Measurements from ENCODE around the gene IZUMO4. TPM values are rescaled to one million over a fixed set of nuclear protein-coding genes. Genes with fewer than 3 reads are reported as not detected.
A peak's percentile ranks its signal among the peaks of the same experiment; 100 is the strongest.

The IZUMO4 gene
- 1 to 10 TPM in 3 of 4 donors, under 1 TPM in 1; 0.25 to 8.8 (median 4.3) TPM for total RNA-seq

- TF ChIP-seq POLR2A (IDR thresholded peaks at IDR 0.05) (no peak), CTCF (IDR thresholded peaks at IDR 0.05) (no peak)
- intact Hi-C loops (cut with DNase I; ENCODE audit: low total_unique reads) = no loop called here
- WGBS, 2 donors = 0% methylated on average over 24 to 59 of the region's 70 CpGs
- H3K4me3 ChIP-seq (ENCODE audit: low read depth, poor library complexity, severe bottlenecking) = peak within 1 kb of the TSS; percentile 59
- peak; percentile 98 to 100 for DNase-seq (ENCODE audit: low spot score in 2 of 2)
Observed at GRCh38 chr19:2096480-2097202, at the start of gene IZUMO4. TSS of gene IZUMO4 (plus strand) at chr19:2096915. CDS start at chr19:2096946, 31 bp downstream.

GRCh38 chr19:2047076-2047448, 49.7 kb upstream of the IZUMO4 start:
- H3K4me3 ChIP-seq (ENCODE audit: low read depth, poor library complexity, severe bottlenecking) = no peak overlapping the region
- TF ChIP-seq CTCF (IDR thresholded peaks at IDR 0.05) (no peak), POLR2A (IDR thresholded peaks at IDR 0.05) (no peak)
- no peak for DNase-seq (ENCODE audit: low spot score in 2 of 2)
- 49 to 52% methylated on average over 4 to 5 of the region's 6 CpGs for whole genome bisulfite sequencing, 2 donors
- intact Hi-C loops (cut with DNase I; ENCODE audit: low total_unique reads) = no loop called here

GRCh38 chr19:2047449-2048103, 49.1 kb upstream of the IZUMO4 start:
- intact Hi-C loops (cut with DNase I; ENCODE audit: low total_unique reads) = no loop called here
- H3K4me3 ChIP-seq (ENCODE audit: low read depth, poor library complexity, severe bottlenecking) = no peak overlapping the region
- 45 to 48% methylated on average over 22 of the region's 22 CpGs for WGBS, 2 donors
- TF ChIP-seq CTCF (IDR thresholded peaks at IDR 0.05) = no peak
- TF ChIP-seq POLR2A (IDR thresholded peaks at IDR 0.05) = no peak
- DNase-seq (ENCODE audit: low spot score in 2 of 2) = peak in 1 of 2 donors; percentile 37

- 62 to 66% methylated on average over 15 to 16 of the region's 17 CpGs for WGBS, 2 donors
- no peak for DNase-seq (ENCODE audit: low spot score in 2 of 2)
- intact Hi-C loops (cut with DNase I; ENCODE audit: low total_unique reads) = no loop called here
Observed at GRCh38 chr19:2048104-2048958, 48.4 kb upstream of the IZUMO4 start.

More at GRCh38 chr19:2048104-2048958, 48.4 kb upstream of the IZUMO4 start:
- TF ChIP-seq CTCF (IDR thresholded peaks at IDR 0.05) (no peak), POLR2A (IDR thresholded peaks at IDR 0.05) (no peak)
- H3K4me3 ChIP-seq (ENCODE audit: low read depth, poor library complexity, severe bottlenecking) = peak overlapping the region; percentile 88
